Esophagus muscularis mucosa (tissue), 4 donors: ENCODE measurements around the gene USP9Y. TPM values are rescaled to one million over a fixed set of nuclear protein-coding genes. Genes with fewer than 3 reads are reported as not detected.
A peak's percentile ranks its signal among the peaks of the same experiment; 100 is the strongest.

Experiments used
- DNase-seq: peaks from one replicate; pipeline ENCODE4 v3.0.0-alpha.2; 2017; ENCODE audit errors: extremely low spot score
- H3K27ac ChIP-seq, 4 donors: fragments of 200-600 bp; sonication (generic); replicated peaks in 1 of 4; 1 replicate in 3 of 4; 2 replicates in 1 of 4; pipeline ENCODE4 v1.5.1; 2016 to 2019; ENCODE audit warnings: mild to moderate bottlenecking in 1 of 4
- H3K27me3 ChIP-seq, 4 donors: fragments of 200-600 bp; sonication (generic); one replicate each; pipeline versions ENCODE4 v1.5.1 to v1.6.0; 2016 to 2019
- H3K36me3 ChIP-seq, 4 donors: fragments of 200-600 bp; sonication (generic); one replicate each; pipeline ENCODE4 v1.5.1; 2016 to 2019
- H3K4me1 ChIP-seq, 4 donors: fragments of 200-600 bp; sonication (generic); one replicate each; pipeline ENCODE4 v1.5.1; 2016 to 2019
- H3K4me3 ChIP-seq, 4 donors: fragments of 200-600 bp; sonication (generic); 1 replicate in 2 of 4; 2 replicates in 2 of 4; pipeline ENCODE4 v1.5.1; 2016 to 2019; ENCODE audit warnings: mild to moderate bottlenecking in 4 of 4, moderate library complexity in 1 of 4
- H3K9me3 ChIP-seq, 4 donors: fragments of 200-600 bp; sonication (generic); 1 replicate in 3 of 4; 2 replicates in 1 of 4; pipeline ENCODE4 v1.5.1; 2016 to 2019
- CTCF ChIP-seq, 3 experiments: fragments of 200-600 bp in 2 of 3; fragments of 450-650 bp in 1 of 3; sonication (generic) in 2 of 3; IDR thresholded peaks; one replicate each; pipeline ENCODE4 v1.5.1; 2017 to 2019; ENCODE audit warnings: antibody characterized with exemption in 3 of 3, mild to moderate bottlenecking in 2 of 3, moderate library complexity in 1 of 3
- EP300 ChIP-seq: sonication (generic); formaldehyde crosslinking; IDR thresholded peaks from one replicate; pipeline ENCODE4 v1.6.1; 2017; ENCODE audit warnings: antibody characterized with exemption
- POLR2A ChIP-seq: fragments of 450-650 bp; IDR thresholded peaks from one replicate; pipeline ENCODE4 v1.6.1; 2017; ENCODE audit warnings: antibody characterized with exemption, moderate library complexity, mild to moderate bottlenecking, low read depth
- POLR2AphosphoS5 ChIP-seq, 2 donors: sonication (generic); formaldehyde crosslinking; IDR thresholded peaks; one replicate each; pipeline ENCODE4 v1.6.1; 2017; ENCODE audit warnings: antibody characterized with exemption in 2 of 2
- WGBS: methylation state at CpG from one replicate; pipeline ENCODE4 v1.1.5; 2018; 5-methylcytosine and 5-hydroxymethylcytosine counted together
- intact Hi-C: fragments of 100-400 bp; cut with DNase I; formaldehyde crosslinking; loops from one replicate; pipeline ENCODE4 v1.15.1; 2023
- total RNA-seq, 4 donors: library from RNA; depleted of rRNA; stranded (reverse); fragments of >200 nt; gene quantifications; one replicate each; pipeline versions ENCODE4 v1.1.0 to v1.2.1, GENCODE V29; 2016

Gene USP9Y
- total RNA-seq, 4 donors from 2014 or later = under 0.01 to 23.7 (median 11.3) TPM

GRCh38 chrY:12702174-12702573 lies 1.1 kb downstream of the USP9Y start:
- no peak for DNase-seq
- H3K4me3 ChIP-seq = no peak overlapping the region
- intact Hi-C loops = no loop called here
- H3K36me3 ChIP-seq = no peaks in the 10 kb centered on the region
- peaks cover 0 to 8% (median 0%) of the 10 kb centered on the region in 4 donors for H3K9me3 ChIP-seq
- no peaks in the 10 kb centered on the region for H3K27me3 ChIP-seq
- H3K4me1 ChIP-seq = no peaks in the 10 kb centered on the region
- TF ChIP-seq POLR2AphosphoS5 (IDR thresholded peaks at IDR 0.05) (no peak), POLR2A (no peak), CTCF (IDR thresholded peaks at IDR 0.05) (no peak), EP300 (no peak)
- no CpG with 5 or more reads among the region's 1 CpG for WGBS
- H3K27ac ChIP-seq = no peak overlapping the region

- Histone ChIP-seq H3K9me3 (no peaks in the 10 kb centered on the region), H3K4me3 (no peak overlapping the region), H3K27me3 (no peaks in the 10 kb centered on the region), H3K36me3 (peaks cover 0 to 3% (median 0%) of the 10 kb centered on the region in 4 donors), H3K4me1 (no peaks in the 10 kb centered on the region), H3K27ac (no peak overlapping the region)
- DNase-seq = no peak
- intact Hi-C loops = no loop called here
- WGBS = no CpG with 5 or more reads among the region's 2 CpGs
- TF ChIP-seq EP300 = no peak
- peak in 1 of 3 experiments; percentile 10 for TF ChIP-seq CTCF (IDR thresholded peaks at IDR 0.05)
Observed at GRCh38 chrY:12710460-12710859, 9.4 kb downstream of the USP9Y start.

- Histone ChIP-seq H3K4me1 (no peaks in the 10 kb centered on the region), H3K27ac (no peak overlapping the region), H3K9me3 (no peaks in the 10 kb centered on the region), H3K27me3 (no peaks in the 10 kb centered on the region), H3K4me3 (no peak overlapping the region), H3K36me3 (no peaks in the 10 kb centered on the region)
- intact Hi-C loops = no loop called here
- DNase-seq = no peak
- no CpG with 5 or more reads among the region's 6 CpGs for WGBS
- TF ChIP-seq CTCF (IDR thresholded peaks at IDR 0.05) (no peak), POLR2A (no peak), EP300 (no peak), POLR2AphosphoS5 (IDR thresholded peaks at IDR 0.05) (no peak)
Observed at GRCh38 chrY:12715376-12715775, 14.3 kb downstream of the USP9Y start.

- no peak overlapping the region for H3K4me3 ChIP-seq
- WGBS = no CpG with 5 or more reads among the region's 2 CpGs
- H3K4me1 ChIP-seq = no peaks in the 10 kb centered on the region
- H3K27ac ChIP-seq = no peak overlapping the region
- peaks cover 0 to 16% (median 0%) of the 10 kb centered on the region in 4 donors for H3K36me3 ChIP-seq
- intact Hi-C loops = no loop called here
- no peak for DNase-seq
- H3K9me3 ChIP-seq = no peaks in the 10 kb centered on the region
- TF ChIP-seq CTCF (IDR thresholded peaks at IDR 0.05) = no peak
- no peak for TF ChIP-seq POLR2A
- TF ChIP-seq POLR2AphosphoS5 (IDR thresholded peaks at IDR 0.05) = no peak
- TF ChIP-seq EP300 = no peak
- no peaks in the 10 kb centered on the region for H3K27me3 ChIP-seq
Observed at GRCh38 chrY:12729746-12730145, 28.7 kb downstream of the USP9Y start.

DNA sequence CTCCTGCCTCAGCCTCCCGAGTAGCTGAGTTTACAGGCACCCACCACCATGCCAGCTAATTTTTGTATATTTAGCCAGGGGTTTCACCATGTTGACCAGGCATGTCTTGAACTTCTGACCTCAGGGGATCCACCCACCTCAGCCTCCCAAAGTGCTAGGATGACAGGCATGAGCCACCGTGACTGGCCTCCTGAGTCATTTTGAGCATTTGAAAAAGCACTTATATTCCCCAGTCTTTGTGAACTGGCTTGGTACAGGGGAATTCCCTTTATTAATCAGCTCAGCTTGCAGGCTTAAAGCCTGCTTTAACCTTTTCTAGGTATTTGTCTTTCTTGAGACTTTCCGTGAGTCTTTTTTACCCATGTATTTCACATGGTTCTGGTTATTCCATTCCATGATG lies 32.6 kb downstream of the USP9Y start:
- Histone ChIP-seq H3K36me3 (peaks cover 0 to 19% (median 0%) of the 10 kb centered on the region in 4 donors), H3K27ac (no peak overlapping the region), H3K27me3 (no peaks in the 10 kb centered on the region), H3K4me3 (no peak overlapping the region), H3K4me1 (no peaks in the 10 kb centered on the region), H3K9me3 (no peaks in the 10 kb centered on the region)
- WGBS = no CpG with 5 or more reads among the region's 3 CpGs
- TF ChIP-seq POLR2A (no peak), EP300 (no peak), CTCF (IDR thresholded peaks at IDR 0.05) (no peak)
- intact Hi-C loops = no loop called here
- no peak for DNase-seq
